NCI-H2029 treated with DMSO at 0.1 percent for 48 hours (cell line): Measurements from ENCODE around the gene NPAS1.
"Not testable (repeated sequence)": the region's sequence is repeated elsewhere in the genome, so short reads cannot be mapped to it uniquely, and the experiment has no call there.

ENCODE experiments used
- DNase-seq: peaks from one replicate; lab custom pipeline; 2025; lab: John Stamatoyannopoulos, UW

Gene NPAS1

GRCh38 chr19:46990991-46991676 is 28.5 kb upstream of the NPAS1 start:
- peak; percentile 21 for DNase-seq

DNA sequence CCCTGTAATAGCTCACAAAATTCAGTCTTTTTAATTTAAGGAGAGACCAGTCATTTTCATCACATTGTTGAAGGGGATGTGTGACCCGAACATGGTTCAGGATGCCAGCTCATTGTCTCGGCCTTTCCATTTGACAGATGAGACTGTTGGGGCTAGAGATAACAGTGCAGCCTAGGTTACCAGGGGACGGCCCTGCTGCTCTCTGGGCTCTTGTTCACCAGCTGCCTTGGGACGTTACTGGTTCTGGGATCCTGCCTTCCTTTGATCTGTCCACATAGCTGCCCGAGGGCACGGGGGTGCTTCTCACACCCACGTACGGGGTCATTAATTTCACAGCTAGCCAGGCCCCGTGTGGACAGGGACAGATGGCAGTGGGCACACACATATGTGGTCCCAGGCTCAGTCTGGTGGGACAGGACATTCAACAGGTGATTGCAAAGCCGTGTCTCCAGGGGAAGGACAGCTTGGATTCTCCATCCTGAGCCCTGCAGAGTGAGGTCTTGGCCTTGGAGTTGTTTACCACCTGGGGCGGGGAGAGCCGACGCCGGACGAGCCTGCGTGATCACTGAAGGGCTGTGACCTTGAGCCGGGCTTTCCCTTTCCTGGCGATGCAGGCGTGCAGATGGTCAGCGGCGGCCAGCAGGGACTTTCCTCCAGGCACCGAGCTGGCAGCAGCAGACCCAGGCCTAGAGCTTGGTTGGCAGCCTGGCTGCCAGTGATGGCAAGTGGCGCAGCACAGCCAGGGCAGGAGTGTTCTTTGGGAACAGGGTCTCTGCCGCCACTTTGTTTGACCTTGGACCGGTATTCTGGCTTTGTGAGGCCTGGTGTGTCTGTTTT is 26.7 kb upstream of the NPAS1 start:
- DNase-seq = no peak

GRCh38 chr19:46993622-46994021 is 26.0 kb upstream of the NPAS1 start:
- DNase-seq = no peak

- no peak for DNase-seq
Measured at GRCh38 chr19:46994141-46994686, 25.4 kb upstream of the NPAS1 start.

GRCh38 chr19:46995492-46995891 is 24.1 kb upstream of the NPAS1 start:
- DNase-seq = no peak

DNA sequence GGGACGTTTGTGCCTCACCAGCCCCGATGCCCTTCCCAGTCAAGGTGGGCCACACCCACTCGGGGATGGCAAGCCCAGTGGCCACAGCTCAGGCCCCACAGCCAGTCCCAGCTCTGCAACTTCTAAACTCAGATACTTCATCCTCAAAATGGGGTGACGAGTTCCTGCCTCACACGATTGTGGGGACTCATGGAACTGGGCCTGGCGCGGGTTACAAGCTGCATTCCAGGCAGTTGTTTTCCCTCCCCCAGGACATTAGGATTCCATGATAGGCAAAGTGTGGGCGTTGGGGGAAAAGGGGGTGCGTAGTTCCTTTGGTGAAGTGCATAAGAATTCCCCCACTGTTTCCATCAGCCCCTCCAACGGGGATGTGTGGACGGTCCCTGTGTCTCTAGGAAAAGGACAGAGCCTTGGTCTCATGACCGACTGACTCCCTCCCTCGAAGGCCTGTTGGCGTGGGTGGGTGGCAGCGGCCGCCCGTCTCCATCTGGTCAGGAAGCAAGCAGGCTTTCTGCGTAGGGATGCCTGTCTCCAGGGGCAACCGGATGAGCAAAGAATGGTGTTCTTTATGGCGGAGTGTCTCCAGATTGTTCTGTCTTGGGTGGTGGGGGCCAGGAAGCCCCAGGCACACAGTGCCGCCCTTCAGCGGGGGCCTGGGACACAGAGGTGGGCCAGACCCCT is 21.1 kb upstream of the NPAS1 start:
- DNase-seq = no peak

- DNase-seq = no peak
Measured at GRCh38 chr19:46999377-46999776, 20.3 kb upstream of the NPAS1 start.

DNA sequence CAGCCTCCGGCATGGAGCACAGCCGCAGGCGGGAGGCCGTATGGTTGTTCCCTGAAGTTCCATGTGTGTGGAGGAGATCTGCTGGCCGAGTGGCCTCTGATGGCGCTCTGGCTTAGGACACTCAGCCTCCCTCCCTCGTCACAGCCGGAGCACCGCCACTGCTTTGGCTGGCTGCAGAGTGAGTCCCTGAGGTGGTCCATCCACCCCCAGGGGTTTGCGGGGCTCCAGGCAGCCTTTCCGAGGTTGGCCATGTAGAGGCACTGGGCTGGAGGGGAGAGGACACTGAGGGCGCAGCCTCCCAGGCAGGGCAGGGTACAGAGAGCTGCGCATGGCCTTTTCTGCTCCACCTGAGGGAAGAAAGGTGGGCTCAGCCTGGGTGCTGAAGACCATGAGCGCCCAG is 19.8 kb upstream of the NPAS1 start:
- no peak for DNase-seq

DNA sequence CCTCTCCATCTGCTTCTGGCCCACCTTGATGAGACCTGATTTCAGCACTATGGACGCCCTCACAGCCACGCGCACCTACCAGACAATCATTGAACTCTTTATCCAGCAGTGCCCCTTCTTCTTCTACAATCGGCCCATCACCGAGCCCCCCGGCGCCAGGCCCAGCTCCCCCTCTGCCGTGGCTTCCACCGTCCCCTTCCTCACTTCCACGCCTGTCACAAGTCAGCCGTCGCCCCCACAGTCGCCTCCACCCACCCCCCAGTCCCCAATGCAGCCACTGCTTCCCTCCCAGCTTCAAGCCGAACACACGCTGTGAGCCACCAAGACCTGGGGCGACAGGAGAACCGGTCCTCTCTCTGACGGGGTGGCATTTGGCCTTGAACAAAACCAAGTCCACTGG is 19.3 kb upstream of the NPAS1 start:
- DNase-seq = no peak

GRCh38 chr19:47001584-47001983 is 18.1 kb upstream of the NPAS1 start:
- no peak for DNase-seq

- DNase-seq = no peak
Measured at GRCh38 chr19:47002106-47002766, 17.4 kb upstream of the NPAS1 start.

DNA sequence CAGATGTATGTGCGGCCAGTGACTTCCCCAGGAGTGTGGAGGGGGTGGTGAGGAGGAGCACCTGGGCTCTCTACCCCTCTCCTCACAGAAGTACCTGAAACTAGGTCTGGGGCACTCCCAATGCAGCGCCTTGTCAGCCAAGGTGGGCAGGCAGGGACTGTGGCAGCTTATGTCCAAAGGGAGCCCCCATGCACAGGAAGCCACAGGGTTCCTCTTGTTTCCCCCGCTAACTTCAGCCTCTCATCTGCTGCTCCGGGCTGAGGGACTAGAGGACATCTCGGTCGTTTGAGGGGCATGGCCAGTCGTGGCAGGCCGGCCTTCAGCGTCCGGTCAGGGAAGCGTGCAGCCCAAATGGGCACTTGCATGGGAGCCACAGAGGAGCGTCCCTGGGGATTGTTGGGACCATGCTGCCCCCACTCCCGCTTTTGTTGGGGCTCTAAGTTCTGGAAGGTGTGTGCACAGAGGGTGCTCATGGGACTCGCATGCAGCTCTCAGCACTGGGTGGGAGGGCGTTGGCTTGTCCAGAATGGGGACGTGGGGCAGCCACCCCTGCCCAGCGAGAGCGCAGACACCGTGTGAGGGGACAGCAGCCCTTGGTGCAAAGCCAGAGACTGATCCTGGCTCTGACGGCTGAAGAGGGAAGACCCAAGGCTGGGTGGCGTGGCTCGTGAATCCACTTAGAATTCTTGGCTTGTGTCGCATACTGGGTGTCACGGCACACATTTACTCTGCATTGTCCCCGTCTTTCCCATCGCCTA is 16.6 kb upstream of the NPAS1 start:
- no peak for DNase-seq

GRCh38 chr19:47003611-47004465 is 15.8 kb upstream of the NPAS1 start:
- DNase-seq = no peak

DNA sequence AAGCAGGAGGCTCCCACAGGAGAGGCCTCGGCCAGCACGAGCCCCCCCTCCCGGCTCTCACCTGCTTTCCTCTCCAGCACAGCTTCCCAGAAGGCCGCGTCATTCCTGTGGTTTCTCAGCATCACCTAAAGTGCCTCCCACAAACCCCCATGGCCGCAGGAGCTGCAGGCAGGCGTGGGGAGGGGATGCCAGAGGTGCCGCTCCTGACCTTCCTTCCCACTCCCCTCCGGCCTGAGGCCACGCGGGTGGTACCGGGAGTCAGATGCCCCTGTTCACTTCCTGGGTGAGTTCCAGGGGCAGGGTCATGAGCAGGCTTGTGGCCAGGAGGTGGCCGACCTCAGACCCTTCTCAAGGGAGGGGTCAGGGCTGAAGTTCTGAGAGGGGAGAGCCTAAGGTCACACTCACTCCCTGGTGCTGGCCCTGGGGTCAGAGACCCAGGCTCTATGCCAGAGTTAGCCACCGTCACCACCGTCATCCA is 14.4 kb upstream of the NPAS1 start:
- DNase-seq = no peak

GRCh38 chr19:47005873-47006272 is 13.8 kb upstream of the NPAS1 start:
- peak; percentile 41 for DNase-seq

DNA sequence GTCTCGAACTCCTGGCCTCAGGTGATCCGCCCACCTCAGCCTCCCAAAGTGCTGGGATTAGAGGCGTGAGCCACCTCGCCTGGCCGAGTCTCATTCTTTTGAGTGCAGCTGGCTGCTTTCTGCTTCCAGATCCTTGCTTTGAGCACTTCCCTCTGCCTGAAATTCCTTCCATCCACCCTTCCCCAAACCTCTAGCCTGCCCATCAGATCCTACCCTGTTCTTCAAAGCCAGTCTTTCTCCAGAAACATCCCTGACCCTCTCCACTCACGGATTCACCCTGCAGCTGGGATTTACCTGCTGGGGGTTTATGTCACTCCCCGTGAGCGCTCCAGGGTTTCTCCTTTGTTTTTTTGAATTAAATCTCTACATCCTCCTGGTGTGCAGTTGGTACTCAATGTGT is 13.1 kb upstream of the NPAS1 start:
- DNase-seq = no peak

DNA sequence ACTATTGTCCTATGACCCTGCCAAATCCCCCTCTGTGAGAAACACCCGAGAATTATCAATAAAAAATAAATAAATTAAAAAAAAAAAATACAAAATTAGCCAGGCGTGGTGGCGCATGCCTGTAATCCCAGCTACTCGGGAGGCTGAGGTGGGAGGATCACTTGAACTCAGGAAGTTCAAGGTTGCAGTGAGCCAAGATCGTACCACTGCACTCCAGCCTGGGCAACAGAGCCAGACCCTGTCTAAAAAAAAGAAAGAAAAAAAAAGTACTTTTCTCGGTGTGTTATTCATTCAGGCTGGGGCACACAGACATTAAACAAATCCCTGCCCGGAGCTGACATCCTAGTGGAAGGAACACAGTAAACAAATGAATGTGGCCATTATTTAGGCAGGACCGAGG is 9.1 kb upstream of the NPAS1 start:
- not testable (repeated sequence) for DNase-seq

DNA sequence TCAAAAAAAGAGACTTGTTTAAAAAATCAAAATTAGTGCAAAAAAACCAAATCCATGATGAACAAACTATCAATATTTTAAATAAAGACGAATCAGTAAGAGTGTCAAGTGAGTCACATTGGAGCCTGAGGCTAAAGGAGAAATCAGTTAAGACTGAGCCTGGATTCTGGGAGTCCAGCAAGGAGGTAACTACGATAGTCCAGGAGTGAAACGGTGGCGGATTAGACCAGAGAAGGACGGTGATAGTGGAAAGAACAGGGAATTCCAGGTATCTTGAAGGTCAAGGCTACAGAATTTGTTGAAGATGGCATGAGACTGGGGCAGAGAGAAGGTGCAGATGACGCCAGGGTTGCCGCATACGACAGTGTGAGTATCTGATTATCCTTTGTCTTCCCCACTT is 7.0 kb upstream of the NPAS1 start:
- DNase-seq = no peak

DNA sequence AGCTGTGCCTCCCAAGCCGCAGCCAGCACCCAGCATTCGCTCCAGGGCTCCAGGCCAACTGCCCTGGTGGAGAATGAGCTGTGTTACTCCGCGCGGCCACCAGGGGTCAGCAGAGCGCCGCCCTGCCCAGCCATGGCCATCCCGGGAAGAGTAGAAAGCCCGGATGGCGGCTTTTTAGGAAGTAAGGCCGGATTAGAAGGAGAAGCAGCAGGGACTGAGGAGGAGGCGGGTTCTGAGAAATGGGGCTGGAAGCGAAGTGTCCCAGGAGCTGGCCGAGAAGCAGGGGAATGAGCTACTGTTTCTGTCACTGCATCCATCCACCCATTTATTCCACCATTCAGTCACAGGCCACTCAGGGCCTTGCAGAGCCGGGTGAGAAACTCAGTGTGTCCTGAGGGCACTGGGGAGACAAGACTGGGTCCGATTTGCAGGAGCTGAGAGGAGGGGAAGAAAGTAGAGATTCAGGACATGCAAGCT is 6.6 kb upstream of the NPAS1 start:
- peak; percentile 37 for DNase-seq

GRCh38 chr19:47018923-47019322 is 714 bp upstream of the NPAS1 start:
- no peak for DNase-seq
